HG03460 (cell line): ENCODE data around the gene SLC35G2.
"Not testable (repeated sequence)": the region's sequence is repeated elsewhere in the genome, so short reads cannot be mapped to it uniquely, and the experiment has no call there.

ENCODE experiments used
- ATAC-seq: cut with Tn5 transposase; IDR thresholded peaks from one replicate; pipeline ENCODE4 v1.9.1; 2021; ENCODE audit not compliant: unreplicated experiment

Gene SLC35G2

GRCh38 chr3:136835089-136835812, 16.3 kb downstream of the SLC35G2 start:
- ATAC-seq, result no peak

- no peak for ATAC-seq
Observed at GRCh38 chr3:136835813-136836510, 17.0 kb downstream of the SLC35G2 start.

GRCh38 chr3:136836511-136837156, 17.7 kb downstream of the SLC35G2 start:
- no peak for ATAC-seq

- ATAC-seq, result no peak
Observed at GRCh38 chr3:136838641-136839555, 20.0 kb downstream of the SLC35G2 start.

GRCh38 chr3:136839556-136839931, 20.6 kb downstream of the SLC35G2 start:
- ATAC-seq, result no peak

- ATAC-seq, result no peak
Observed at GRCh38 chr3:136840252-136840651, 21.3 kb downstream of the SLC35G2 start.

- ATAC-seq, result no peak
Observed at GRCh38 chr3:136842294-136842693, 23.4 kb downstream of the SLC35G2 start.

GRCh38 chr3:136844724-136845123, 25.8 kb downstream of the SLC35G2 start:
- no peak for ATAC-seq

- no peak for ATAC-seq
Observed at GRCh38 chr3:136852180-136852579, 33.3 kb downstream of the SLC35G2 start.

- ATAC-seq, result no peak
Observed at GRCh38 chr3:136856665-136857064, 37.7 kb downstream of the SLC35G2 start.

GRCh38 chr3:136858381-136858780, 39.5 kb downstream of the SLC35G2 start:
- ATAC-seq, result no peak

- ATAC-seq, result no peak
Observed at GRCh38 chr3:136860541-136860940, 41.6 kb downstream of the SLC35G2 start.

GRCh38 chr3:136861890-136862616, 43.1 kb downstream of the SLC35G2 start, which contains the start of gene NCK1:
Gene NCK1, plus strand, starts transcription at chr3:136862208. Its CDS starts 65,794 bp downstream, at chr3:136928002.
- ATAC-seq, result peak; percentile 94

GRCh38 chr3:136862617-136863322, 43.8 kb downstream of the SLC35G2 start:
- ATAC-seq, result peak; percentile 31

GRCh38 chr3:136869282-136869681, 50.4 kb downstream of the SLC35G2 start:
- ATAC-seq, result no peak

- not testable (repeated sequence) for ATAC-seq
Observed at GRCh38 chr3:136872258-136872657, 53.3 kb downstream of the SLC35G2 start.

GRCh38 chr3:136879510-136879909, 60.6 kb downstream of the SLC35G2 start:
- not testable (repeated sequence) for ATAC-seq

- no peak for ATAC-seq
Observed at GRCh38 chr3:136882571-136882970, 63.6 kb downstream of the SLC35G2 start.

- ATAC-seq, result peak; percentile 49
Observed at GRCh38 chr3:136883967-136884720, 65.2 kb downstream of the SLC35G2 start.
